ENCODE data around the gene RAB10.
"Not testable (repeated sequence)": the region's sequence is repeated elsewhere in the genome, so short reads cannot be mapped to it uniquely, and the experiment has no call there.

The RAB10 gene

DNA sequence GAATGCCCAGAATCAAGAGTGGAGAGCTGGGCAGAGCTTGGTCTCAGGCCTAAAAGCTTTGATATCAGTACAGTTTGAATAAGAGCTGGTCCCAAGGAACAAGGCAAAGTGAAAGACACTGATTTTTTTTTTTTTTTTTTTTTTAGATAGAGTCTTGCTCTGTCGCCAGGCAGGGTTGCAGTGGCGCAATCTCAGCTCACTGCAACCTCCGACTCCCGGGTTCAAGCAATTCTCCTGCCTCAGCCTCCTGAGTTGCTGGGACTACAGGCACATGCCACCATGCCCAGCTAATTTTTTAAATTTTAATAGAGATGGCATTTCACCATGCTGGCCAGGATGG is 17.2 kb upstream of the RAB10 start:
- not testable (repeated sequence) for DNase-seq

DNA sequence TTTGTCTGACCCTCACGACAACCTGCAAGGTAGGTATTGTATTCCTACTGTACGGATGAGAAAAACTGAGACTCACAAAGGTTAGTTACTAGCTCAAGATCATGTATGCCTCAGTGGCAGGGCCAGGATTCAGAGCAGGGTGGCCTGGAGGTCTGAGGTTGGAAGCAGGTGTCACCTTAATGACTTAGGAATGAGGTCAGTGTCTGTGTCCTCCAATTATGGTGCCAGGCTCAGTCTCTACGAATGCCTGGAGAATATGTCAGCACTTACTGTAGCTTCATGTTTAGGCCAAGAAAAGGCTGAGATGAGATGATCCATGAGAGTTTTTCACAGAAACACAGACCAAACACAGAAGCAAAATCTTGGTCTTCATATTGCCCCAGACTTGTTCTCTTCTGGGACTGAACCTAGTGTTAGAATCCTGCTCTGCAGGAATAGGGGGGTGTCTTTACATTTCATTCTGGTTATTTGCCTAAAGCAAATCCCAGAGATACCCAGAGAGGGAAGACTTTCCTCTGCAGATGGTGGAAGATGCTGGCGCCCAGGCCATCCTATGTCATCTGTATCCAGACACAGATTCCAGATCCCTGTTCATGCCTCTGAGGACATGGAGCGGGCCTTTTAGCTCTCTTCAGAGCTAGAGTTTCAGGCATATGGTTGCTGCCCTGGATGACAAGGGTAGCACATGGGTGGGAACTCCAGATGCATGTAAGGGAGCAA is 16.3 kb upstream of the RAB10 start:
- no peak for DNase-seq

DNA sequence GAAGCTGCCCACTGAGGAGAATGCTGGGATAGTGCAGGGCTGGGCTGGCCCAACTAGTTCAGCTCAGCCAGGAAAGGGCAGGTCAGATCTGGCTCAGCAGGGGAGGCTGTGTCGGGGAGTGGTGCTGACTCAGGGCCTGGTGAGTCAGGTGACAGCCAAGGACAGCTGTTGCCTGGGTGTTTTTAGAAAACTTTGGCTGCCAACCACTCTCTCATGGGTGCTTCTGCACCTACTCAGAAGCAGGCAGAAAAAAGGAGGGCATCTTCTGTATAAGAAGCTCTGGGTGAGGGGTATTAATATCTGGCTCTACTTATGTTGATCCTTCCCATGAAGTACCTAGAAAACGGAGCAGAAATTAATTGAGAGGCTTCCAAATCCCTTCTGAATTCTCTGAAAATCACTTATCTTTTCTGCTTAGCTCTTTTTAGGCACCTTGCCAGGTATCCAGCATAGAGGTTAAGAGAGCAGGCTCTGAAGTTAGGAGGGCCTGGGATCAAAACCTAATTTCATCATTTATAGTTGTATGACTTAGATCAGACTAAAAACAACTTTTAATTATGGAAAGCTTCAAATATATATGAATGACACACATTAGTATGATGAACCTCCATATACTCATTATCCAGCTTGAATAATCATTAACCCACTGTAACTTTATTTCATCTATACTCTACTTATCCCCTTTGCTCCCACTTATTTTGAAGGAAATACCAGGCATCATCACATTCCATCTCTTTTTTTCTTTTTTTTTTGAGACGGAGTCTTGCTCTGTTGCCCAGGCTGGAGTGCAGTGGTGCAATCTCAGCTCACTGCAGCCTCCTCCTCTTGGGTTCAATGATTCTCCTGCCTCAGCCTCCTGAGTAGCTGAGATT is 15.5 kb upstream of the RAB10 start:
- DNase-seq: peak; percentile 37

DNA sequence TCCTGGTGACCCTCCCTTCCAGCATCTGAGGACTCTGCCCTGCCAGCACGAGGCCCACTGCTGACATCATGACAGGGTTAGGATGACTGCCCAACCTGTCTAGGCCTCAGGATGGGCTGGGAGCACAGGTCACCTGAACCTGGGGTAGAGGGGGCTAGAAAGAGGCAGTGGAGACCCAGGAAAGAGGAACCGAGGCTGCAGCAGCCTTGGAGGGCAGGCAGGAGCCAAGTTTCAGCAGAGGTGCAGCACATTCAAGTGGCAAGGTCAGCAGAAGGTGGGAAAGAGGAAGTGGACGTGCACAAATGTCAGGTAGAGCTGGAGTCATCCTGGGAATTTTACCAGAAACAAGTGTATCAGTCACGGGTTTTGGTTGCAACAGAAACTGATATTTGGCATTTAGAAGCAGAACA is 13.6 kb upstream of the RAB10 start:
- DNase-seq: no peak

DNA sequence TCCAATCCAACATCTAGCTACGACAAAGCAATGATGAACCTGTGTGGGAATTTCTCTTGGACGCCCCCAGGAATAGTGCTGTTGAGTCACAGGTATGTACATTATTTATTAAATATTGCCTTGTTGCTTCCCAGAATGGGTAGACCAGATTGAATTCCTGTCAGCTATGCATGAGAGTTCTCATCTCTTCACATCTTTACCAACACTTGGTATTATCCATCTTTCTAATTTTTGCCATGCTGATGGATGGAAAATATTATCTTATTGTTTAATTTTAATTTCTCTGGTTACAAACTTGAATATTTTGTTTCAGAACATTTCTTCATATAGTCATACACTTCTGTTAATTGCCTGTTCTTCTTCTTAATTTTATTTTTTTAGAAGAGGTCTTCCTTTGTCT is 9.6 kb upstream of the RAB10 start:
- no peak for DNase-seq

DNA sequence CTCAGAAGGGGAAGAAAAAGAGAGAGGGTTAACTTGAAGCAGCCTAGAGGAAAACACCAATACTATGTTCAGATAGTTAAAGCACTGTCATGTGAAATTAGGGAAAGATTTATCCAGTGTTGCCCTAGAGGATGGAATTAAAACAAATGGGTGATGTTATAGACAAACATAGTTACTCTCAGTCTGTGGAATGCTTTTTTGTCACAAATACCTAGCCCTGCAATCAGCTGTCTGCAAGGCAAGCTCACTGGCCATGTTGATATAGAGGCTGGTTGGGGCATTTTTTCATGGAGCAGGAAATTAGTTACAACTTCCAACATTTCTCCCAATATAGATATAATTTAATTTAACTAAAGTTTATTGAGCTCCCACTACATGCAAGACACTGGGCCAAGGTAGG is 8.4 kb upstream of the RAB10 start:
- no peak for DNase-seq

DNA sequence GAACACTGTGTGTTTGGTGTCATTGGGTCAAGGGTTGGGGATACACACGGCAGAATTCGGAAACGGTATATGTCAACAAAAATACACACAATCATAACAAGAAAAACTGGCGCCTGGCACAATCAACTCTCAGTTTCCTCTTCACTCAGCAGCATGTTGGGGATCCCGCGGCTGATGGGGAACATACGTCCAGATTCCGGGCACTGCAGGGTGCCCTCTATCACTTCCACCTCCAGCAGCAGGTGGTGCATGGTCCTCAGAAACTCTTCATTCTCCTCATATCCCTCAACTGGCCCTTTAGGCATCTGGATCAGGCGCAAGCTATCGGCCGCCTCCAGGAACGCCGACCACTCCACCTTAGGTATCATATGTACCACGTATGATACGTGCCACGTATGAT is 5.8 kb upstream of the RAB10 start:
- DNase-seq: not testable (repeated sequence)

DNA sequence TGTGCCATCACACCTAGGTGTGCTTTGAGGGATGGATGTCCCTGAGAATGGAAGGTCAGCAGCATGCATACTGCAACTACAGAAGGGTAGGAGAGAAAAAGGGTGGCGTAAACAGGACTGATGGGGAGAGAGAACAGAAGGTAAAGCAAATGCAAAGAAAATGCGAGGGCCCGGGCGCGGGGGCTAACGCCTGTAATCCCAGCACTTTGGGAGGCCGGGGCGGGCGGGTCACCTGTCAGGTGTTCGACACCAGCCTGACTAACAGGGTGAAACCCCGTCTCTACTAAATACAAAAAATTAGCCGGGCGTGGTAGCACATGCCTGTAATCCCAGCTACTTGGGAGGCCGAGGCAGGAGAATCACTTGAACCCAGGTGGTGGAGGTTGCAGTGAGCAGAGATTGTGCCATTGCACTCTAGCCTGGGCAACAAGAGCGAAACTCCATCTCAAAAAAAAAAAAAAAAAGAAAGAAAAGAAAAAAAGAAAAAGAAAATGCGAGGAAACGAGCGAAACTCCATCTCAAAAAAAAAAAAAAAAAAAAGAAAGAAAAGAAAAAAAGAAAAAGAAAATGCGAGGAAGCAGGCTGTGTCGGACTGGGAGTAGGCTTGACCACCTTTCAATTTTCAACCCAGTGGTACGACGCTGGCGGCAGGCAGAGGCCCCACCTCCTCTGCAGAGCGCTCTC is 1.2 kb upstream of the RAB10 start:
- not testable (repeated sequence) for DNase-seq

DNA sequence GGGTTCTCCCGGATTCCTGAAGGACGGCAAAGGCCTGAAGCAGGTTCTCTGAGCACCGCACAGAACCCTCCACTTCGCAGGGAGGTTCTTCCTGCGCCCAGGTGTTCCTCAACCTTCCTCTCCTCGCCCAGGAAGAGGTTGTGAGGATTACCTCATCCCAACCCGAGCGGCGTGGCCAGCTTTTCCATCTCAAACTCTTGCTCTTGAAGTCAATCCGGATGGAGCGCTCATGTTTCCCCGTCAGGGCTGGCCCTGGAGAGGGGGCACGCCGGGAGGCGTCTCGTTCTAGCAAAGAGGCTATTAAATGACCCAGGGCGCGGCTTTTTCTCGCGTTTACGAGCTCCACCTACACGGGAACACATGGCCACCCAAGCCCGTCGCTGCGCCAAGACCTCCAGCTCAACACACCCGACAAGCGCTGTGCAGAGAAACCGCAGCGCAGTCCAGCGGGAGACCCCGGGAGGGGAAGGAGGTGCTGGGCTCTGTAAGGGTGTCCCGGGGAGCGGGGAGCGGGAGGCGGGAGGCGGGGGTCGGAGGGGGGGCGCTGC is 540 bp upstream of the RAB10 start:
- no peak for DNase-seq

DNA sequence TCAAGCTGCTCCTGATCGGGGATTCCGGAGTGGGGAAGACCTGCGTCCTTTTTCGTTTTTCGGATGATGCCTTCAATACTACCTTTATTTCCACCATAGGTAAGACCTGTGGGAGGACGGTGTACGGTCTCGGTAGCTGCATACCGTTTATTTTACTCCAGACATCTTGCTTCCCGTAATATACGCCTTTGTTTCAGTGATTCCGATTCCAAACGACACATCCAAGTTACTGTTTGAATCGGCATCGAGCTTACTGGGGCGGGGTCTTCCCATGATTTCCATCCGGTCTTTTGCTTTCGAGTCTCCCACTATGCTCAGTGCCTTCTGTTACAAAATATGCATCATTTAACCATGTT is 731 bp downstream of the RAB10 start:
- DNase-seq: peak; percentile 24

DNA sequence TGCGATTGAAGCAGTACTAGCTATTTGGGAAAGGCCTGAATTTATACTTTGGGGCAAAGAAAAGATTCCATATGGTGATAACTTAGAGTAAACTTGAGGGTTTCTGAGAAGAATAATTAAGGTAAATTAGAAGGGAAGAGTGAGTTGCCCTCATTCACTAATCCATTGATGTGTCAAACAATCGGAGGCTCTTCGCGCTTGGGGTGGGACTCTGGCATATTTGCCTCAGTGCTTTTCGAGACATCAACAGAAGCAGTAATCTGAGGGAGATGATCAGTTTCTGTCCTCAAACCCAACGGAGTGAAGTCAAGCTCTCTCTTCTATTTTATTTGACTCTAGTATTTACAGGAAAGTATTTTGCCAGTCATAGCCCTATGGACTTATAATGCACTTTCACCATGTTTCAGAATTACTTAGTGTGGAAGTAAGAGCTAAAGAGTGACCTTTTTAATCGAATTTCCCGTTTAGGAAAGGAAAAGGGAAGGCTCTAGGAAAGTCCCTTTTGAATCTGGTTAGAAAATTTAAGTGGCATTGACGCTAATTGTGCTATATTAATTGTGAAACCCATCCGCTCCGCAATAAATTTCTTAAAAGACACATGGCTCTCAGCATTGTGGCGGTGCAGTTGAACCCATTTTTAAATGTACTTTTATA is 1.3 kb downstream of the RAB10 start:
- DNase-seq: no peak

DNA sequence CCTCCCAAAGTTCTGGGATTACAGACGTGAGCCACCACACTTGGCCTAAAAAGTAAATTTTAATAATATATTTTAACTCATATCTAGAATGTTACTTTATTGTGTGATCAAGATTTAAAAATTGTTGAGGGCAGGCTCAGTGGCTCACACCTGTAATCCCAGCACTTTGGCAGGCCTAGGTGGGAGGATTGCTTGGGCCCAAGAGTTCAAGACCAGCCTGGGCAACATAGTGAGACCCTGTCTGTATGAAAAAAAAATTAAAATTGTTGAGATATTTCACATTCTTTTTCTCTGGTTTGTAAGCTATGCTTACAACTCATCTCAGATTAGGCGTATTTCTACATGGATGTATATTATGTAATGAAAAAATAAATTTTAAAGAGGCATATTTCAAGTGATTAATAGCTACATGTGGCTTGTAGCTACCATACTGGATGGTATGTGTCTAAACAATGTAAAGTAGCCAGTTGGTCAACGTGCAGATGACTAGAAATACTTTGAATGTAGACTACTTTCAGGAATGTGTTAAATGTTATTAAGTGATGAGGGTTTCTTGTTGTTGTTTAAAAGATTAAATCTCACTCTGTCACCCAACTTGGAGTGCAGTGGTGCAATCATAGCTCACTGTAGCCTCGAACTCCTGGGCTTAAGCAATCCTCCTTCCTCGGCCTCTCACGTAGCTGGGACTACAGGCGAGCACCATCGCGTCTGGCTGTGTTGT is 5.9 kb downstream of the RAB10 start:
- DNase-seq: no peak

DNA sequence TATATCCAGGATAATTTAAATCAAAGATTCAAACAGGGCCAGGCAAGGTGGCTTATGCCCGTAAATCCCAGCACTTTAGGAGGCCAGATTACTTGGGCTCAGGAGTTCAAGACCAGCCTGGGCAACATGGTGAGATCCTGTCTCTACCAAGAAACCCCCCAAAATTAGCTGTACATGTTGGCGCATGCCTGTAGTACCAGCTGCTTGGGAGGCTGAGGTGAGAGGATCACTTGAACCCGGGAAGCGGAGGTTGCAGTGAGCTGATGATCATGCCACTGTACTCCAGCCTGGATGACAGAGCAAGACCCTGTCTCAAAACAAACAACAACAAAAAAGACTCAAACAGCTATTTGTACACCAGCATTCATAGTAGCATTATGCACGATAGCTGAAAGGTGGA is 9.2 kb downstream of the RAB10 start:
- DNase-seq: no peak

DNA sequence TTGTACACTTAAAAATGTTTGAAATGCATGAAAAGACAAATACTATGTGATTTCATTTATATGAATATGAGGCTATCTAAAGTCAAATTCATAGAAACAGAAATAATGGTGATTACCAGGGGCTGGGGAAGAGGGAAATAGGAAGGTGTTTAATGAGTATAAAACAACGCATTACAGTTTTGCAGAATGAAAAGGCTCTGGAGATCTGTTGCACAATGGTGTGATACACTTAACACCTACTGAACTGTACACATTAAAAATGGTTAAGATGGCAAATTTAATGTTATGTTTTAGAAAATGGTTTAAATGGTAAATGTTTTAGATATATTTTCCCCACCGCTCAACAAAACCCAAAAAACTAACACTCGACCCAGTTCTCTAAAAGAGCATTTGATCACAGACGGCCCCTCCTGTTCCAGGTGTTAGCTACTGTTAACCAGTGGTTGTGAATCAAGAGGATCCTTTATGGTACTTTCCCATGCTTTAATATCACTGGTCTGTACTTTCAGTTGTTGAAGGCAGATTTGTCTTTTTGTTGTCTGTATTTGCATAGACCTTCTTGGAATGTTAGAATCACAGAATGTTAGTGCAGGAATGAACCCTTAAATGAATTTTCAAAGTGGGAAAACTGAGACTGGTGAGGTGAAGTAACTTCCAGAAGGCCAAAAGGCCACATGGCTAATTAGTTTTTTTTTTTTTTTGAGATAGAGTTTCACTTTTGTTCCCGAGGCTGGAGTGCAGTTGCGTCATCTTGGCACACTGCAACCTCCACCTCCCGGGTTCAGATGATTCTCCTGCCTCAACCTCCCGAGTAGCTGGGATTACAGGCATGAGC is 10.2 kb downstream of the RAB10 start:
- DNase-seq: no peak

DNA sequence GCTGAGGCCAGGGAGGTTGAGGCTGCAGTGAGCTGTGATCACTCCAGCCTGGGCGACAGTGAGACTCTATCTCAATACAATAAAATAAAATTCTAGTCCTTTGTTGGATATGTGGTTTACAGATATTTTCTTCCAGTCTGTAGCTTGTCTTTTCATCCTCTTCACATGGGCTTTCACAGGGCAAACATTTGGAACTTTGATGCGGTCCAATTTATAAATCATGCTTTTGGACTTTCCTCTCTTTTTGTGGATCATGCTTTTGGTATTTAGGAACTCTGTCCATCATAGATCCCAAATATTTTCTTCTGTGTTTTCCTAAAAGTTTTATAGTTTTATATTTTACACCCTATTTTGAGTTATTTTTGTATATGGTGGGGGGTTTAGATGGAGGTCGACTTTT is 14.9 kb downstream of the RAB10 start:
- no peak for DNase-seq

DNA sequence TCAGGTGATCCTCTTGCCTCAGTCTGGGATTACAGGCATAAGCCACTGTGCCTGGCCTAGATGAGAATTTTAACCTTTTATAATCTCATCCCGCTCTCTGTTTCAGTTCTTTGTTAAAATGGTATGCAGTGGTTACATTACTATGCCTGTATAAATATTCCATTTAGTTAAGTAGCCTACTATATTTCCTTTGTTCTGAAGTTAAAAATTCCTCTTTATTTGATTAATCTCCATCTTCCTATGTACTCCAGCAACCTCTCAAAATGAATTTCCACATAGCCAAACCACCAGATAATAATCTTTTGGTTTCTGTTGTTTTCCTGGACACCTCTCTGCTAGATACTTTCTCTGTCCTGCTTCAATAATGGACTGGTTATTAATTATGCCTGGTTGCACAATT is 15.8 kb downstream of the RAB10 start:
- no peak for DNase-seq

DNA sequence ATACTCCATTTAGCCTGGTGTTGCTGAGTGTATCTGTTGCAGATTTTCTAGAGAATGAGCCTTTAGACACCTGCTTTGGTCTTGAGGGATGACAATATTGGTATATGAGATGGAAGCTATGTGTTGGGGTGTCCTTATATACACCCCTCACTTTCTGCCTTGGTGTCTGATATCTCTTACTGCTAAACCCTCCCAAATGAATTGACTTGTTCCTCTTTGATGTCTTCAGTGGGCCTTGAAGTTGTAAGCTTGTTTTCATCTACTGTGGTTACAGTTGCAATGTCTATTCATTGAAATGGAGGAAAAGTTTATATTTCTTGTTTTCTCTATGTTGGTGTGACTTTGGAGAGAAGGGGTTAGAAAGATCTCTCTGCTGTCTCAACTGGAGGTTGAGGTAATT is 18.9 kb downstream of the RAB10 start:
- DNase-seq: no peak

DNA sequence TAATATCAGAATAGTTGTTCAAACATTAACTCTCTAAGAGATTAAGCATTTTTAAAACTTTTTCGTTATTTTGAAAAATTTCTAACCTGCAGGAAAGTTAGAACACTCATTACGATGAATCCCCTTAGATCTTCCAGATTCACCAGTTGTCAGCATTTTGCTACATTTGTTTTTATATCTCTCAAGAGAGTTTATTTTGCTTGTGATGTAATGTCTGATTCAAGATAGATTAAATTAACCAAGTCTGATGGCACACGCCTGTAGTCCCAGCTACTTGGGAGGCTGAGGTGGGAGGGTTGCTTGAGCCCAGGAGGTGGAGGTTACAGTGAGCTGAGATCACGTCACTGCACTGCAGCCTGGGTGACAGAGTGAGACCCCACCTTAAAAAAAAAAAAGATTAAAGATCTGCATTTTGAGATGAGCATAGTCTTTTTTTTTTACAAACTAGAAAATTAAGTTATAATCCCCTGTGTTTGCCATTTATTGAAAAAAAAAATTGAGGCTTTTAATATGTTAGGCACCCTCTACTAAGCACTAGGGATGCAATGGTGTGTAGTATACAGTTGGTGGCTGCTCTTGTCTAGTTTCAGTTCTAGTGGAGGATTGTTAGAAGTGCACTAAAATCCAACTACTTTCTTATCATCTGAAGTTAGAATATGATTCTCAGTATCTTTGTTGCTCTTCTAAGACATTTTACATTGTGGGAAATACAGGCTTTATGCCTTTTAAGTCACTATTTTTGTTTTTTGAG is 20.9 kb downstream of the RAB10 start:
- DNase-seq: no peak

DNA sequence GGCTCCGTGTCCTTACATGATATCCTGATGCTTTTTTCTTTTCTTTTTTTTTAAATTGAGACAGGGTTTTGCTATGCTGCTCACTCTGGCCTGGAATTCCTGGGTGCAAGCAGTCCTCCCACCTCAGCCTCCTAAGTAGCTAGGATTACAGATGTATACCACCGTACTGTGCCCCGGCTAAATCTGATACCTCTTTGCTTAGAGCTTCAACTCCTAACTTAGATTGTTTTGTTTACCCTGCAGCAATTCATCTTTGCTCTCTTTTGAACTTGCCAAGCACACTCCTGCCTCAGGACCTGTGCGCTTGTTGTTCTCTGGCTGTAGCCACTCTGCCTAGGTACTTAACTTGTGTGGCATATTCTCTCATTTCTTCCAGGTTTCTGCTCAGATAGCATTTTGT is 24.5 kb downstream of the RAB10 start:
- DNase-seq: no peak

DNA sequence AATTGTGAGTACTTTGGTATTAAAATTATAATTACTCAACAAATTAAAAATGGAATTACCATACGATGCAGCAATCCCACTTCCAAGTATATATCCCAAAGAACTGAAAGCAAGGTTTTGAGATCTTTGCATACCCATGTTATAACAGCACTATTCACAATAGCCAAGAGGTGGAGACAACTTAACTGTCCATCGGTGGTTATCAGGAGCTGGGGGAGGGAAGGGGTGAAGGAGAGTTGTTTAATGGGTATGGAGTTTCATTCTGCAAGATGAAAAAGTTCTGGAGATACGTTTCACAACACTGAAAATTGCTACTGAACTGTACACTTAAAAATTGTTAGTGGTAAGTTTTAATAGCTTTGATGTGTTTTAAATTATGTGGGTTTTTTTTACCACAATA is 25.7 kb downstream of the RAB10 start:
- no peak for DNase-seq

DNA sequence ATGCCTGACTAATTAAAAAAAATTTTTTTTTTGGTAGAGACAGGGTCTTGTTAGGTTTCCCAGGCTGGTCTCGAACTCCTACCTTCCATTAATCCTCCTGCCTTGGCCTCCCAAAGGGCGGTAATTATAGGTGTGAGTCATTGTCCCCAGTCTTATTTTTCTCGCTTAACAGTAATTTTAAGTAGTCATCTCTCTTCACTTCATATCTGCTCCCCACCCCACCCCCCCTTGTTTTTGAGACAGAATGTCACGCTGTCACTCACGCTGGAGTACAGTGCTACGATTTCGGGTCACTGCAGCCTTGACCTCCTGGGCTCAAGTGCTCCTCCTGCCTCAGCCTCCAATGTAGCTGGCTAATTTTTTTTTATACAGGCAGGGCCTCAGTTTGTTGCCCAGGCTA is 27.7 kb downstream of the RAB10 start:
- no peak for DNase-seq

Data from right hindlimb (tissue), 1 donor.